ENCODE measurements around the gene MIPOL1. TPM values are rescaled to one million over a fixed set of nuclear protein-coding genes. Genes with fewer than 3 reads are reported as not detected.

MIPOL1 gene
- total RNA-seq, 1 experiment from 2014 or later: 15.4 TPM

GRCh38 chr14:37438444-37438843 lies 240.7 kb downstream of the MIPOL1 start (continued):
- TF ChIP-seq SIN3A (IDR thresholded peaks at IDR 0.05; ENCODE audit: low read depth) (no peak), TCF7L2 (IDR thresholded peaks at IDR 0.05; ENCODE audit: borderline replicate concordance, extremely low read depth, insufficient read depth, insufficient read length) (no peak), CEBPB (IDR thresholded peaks at IDR 0.05; ENCODE audit: low read depth) (no peak), POLR2AphosphoS5 (IDR thresholded peaks at IDR 0.05; ENCODE audit: low read depth, low read length) (no peak), SP1 (IDR thresholded peaks at IDR 0.05; ENCODE audit: low read depth) (no peak)

- intact Hi-C loops (cut with micrococcal nuclease): no loop called here
- Histone ChIP-seq H3K79me2 (ENCODE audit: insufficient read depth, low read length) (no peaks in the 10 kb centered on the region), H3K27ac (ENCODE audit: low read depth, low read length) (no peak overlapping the region), H3K4me2 (ENCODE audit: low read length) (no peak overlapping the region), H3K9me2 (ENCODE audit: insufficient read depth) (no peaks in the 10 kb centered on the region), H3K4me1 (ENCODE audit: control insufficient read depth in 1 of 2, insufficient read depth in 2 of 2, low read length in 2 of 2) (no peaks in the 10 kb centered on the region), H4K20me1 (ENCODE audit: insufficient read depth) (no peaks in the 10 kb centered on the region), H3K9ac (ENCODE audit: low read length) (no peak overlapping the region), H3K27me3 (ENCODE audit: insufficient read depth, low read length) (no peaks in the 10 kb centered on the region), H2AFZ (ENCODE audit: low read depth, low read length, poor library complexity, severe bottlenecking) (no peak overlapping the region), H3K4me3 (replicated peaks in 1 of 2; ENCODE audit: low read depth in 1 of 2, low read length in 2 of 2) (no peak overlapping the region), H3K9me3 (ENCODE audit: control insufficient read depth in 1 of 2, insufficient read depth in 1 of 2, low read depth in 1 of 2, low read length in 2 of 2) (no peaks in the 10 kb centered on the region), H3K36me3 (ENCODE audit: control insufficient read depth in 1 of 2, insufficient read depth in 2 of 2, low read length in 2 of 2) (no peaks in the 10 kb centered on the region)
- no TSS peak for BruUV-seq (replicated peaks)
- CTCF ChIA-PET: no interaction called here
- POLR2A ChIA-PET: no interaction called here
- ATAC-seq: no peak
- RAD21 ChIA-PET (ENCODE audit: low non-redundant PET in 1 of 2, low total read pairs in 2 of 2, uncharacterized antibody in 2 of 2, unreplicated experiment in 2 of 2): no interaction called here
- TF ChIP-seq JUND (IDR thresholded peaks at IDR 0.05) (no peak), ZFX (IDR thresholded peaks at IDR 0.05) (no peak), CEBPB (IDR thresholded peaks at IDR 0.05; ENCODE audit: low read depth) (no peak), EZH2 (IDR thresholded peaks at IDR 0.05) (no peak), SP1 (IDR thresholded peaks at IDR 0.05; ENCODE audit: low read depth) (no peak), ZNF274 (IDR thresholded peaks at IDR 0.05; ENCODE audit: low read depth, low read length) (no peak), POLR2A (IDR thresholded peaks at IDR 0.05; ENCODE audit: borderline replicate concordance, extremely low read depth, insufficient read depth, insufficient read length) (no peak), ATF3 (IDR thresholded peaks at IDR 0.05) (no peak), REST (IDR thresholded peaks at IDR 0.05; ENCODE audit: low read depth) (no peak), SIN3A (IDR thresholded peaks at IDR 0.05; ENCODE audit: low read depth) (no peak), EZH2phosphoT487 (IDR thresholded peaks at IDR 0.05; ENCODE audit: borderline replicate concordance) (no peak)
- no peak for DNase-seq (ENCODE audit: low read depth, low spot score)
Observed at GRCh38 chr14:37443461-37443860, 245.7 kb downstream of the MIPOL1 start.

Measured in HCT116 (cell line).